ENCODE results near the gene CADM1.

- TF ChIP-seq CTCF (IDR thresholded peaks at IDR 0.05; ENCODE audit: low read depth, low read length, missing input control) (no peak), TAF1 (conservative IDR thresholded peaks at IDR 0.05) (no peak), MAX (IDR thresholded peaks at IDR 0.05) (no peak), JUND (IDR thresholded peaks at IDR 0.05) (no peak), ATF3 (IDR thresholded peaks at IDR 0.05) (no peak), GABPA (IDR thresholded peaks at IDR 0.05 in 1 of 2, conservative IDR thresholded peaks at IDR 0.05 in 1 of 2) (no peak), FOXA1 (IDR thresholded peaks at IDR 0.05) (no peak), ZBTB33 (IDR thresholded peaks at IDR 0.05) (no peak), YY1 (IDR thresholded peaks at IDR 0.05) (no peak), REST (IDR thresholded peaks at IDR 0.05) (no peak), EGR1 (IDR thresholded peaks at IDR 0.05; ENCODE audit: low read depth in 2 of 2) (no peak), FOXA2 (IDR thresholded peaks at IDR 0.05) (no peak)
These were observed 286.4 kb downstream of the CADM1 start for GRCh38 chr11:115217726-115218311.

Data from liver (tissue), 3 donors.